GM12878 (cell line): ENCODE measurements around the gene SDHC. TPM values are rescaled to one million over a fixed set of nuclear protein-coding genes. Genes with fewer than 3 reads are reported as not detected.

ENCODE experiments used
- BCL11A ChIP-seq: IDR thresholded peaks from 2 replicates; pipeline ENCODE4 v1.6.1; 2011; ENCODE audit warnings: low read depth, low read length
- BHLHE40 ChIP-seq, 2 experiments: fragments of 450-650 bp in 1 of 2; IDR thresholded peaks; 2 replicates each; pipeline ENCODE4 v1.6.1; 2011 to 2017; ENCODE audit warnings: low read depth in 2 of 2, borderline replicate concordance in 1 of 2, improper control_type of control experiment in 1 of 2, low read length in 1 of 2, mild to moderate bottlenecking in 1 of 2
- EZH2 ChIP-seq: IDR thresholded peaks from 2 replicates; pipeline ENCODE4 v1.6.1; 2012; ENCODE audit warnings: low read depth, mild to moderate bottlenecking, control low read depth, inconsistent platforms, low read length, borderline replicate concordance; ENCODE audit not compliant: control insufficient read depth
- HDAC2 ChIP-seq: fragments of 200-600 bp; sonication (generic); IDR thresholded peaks from 2 replicates; pipeline ENCODE4 v1.6.1; 2017
- IRF5 ChIP-seq: fragments of 450-650 bp; IDR thresholded peaks from 2 replicates; pipeline ENCODE4 v1.6.1; 2017; ENCODE audit warnings: borderline replicate concordance
- JUND ChIP-seq: IDR thresholded peaks from 2 replicates; pipeline ENCODE4 v1.6.1; 2012; ENCODE audit warnings: low read depth, mild to moderate bottlenecking, low read length, improper control_type of control experiment, moderate library complexity
- NFIC ChIP-seq: IDR thresholded peaks from 2 replicates; pipeline ENCODE4 v1.6.1; 2012; ENCODE audit warnings: low read depth, mild to moderate bottlenecking, inconsistent platforms, low read length, moderate library complexity
- NKRF ChIP-seq: fragments of 450-650 bp; conservative IDR thresholded peaks from 2 replicates; pipeline ENCODE4 v1.6.1; 2017; ENCODE audit warnings: mild to moderate bottlenecking, moderate library complexity
- NR2C2 ChIP-seq: IDR thresholded peaks from 2 replicates; pipeline ENCODE4 v1.6.1; 2011; ENCODE audit warnings: borderline replicate concordance, low read depth; ENCODE audit not compliant: control insufficient read depth, insufficient read length
- POU2F2 ChIP-seq: IDR thresholded peaks from 3 replicates; pipeline ENCODE4 v1.6.1; 2011; ENCODE audit warnings: low read depth, mild to moderate bottlenecking, low read length, borderline replicate concordance
- REST ChIP-seq: IDR thresholded peaks from 2 replicates; pipeline ENCODE4 v1.6.1; 2012; ENCODE audit warnings: mild to moderate bottlenecking, low read depth, low read length
- SIX5 ChIP-seq: IDR thresholded peaks from 2 replicates; pipeline ENCODE4 v1.6.1; 2011; ENCODE audit warnings: mild to moderate bottlenecking, low read depth, low read length, moderate library complexity; ENCODE audit not compliant: severe bottlenecking
- SP1 ChIP-seq: IDR thresholded peaks from one replicate; pipeline ENCODE4 v1.6.1; 2011; ENCODE audit warnings: low read depth, low read length
- TBL1XR1 ChIP-seq: IDR thresholded peaks from 2 replicates; pipeline ENCODE4 v1.6.1; 2012; ENCODE audit warnings: low read depth, low read length, improper control_type of control experiment
- ZNF622 ChIP-seq: fragments of 450-650 bp; IDR thresholded peaks from 2 replicates; pipeline ENCODE4 v1.6.1; 2017; ENCODE audit warnings: mild to moderate bottlenecking, inconsistent platforms
- polyA plus RNA-seq, 11 experiments: library from polyadenylated mRNA; depleted of rRNA in 4 of 11; unstranded in 6 of 11; stranded (reverse) in 5 of 11; fragments of >200 nt; fragmentation: Nextera tagmentation in 4 of 11; fragmentation: Illumina TruSeq in 1 of 11; extraction: Ambion mirVana in 4 of 11; extraction: Trizol in 1 of 11; gene quantifications; 1 replicate in 1 of 11; 2 replicates in 10 of 11; pipeline versions ENCODE4 v1.2.1 to v1.2.3, GENCODE V29; 2011 to 2016; ENCODE audit warnings: inconsistent platforms in 2 of 11, missing spikeins in 2 of 11, low read depth in 1 of 11
- total RNA-seq, 4 experiments: library from RNA; depleted of rRNA in 3 of 4; stranded (reverse); fragments of >200 nt in 3 of 4; fragmentation: Illumina TruSeq in 1 of 4; extraction: Trizol in 1 of 4; gene quantifications; 2 replicates each; pipeline versions ENCODE4 v1.2.1 to v1.2.3, GENCODE V29; 2013 to 2021
- TF ChIP-seq, protein P1 (sequence below): IDR thresholded peaks from 2 replicates; pipeline ENCODE4 v1.6.1; 2012; ENCODE audit warnings: low read depth, low read length, improper control_type of control experiment
- TF ChIP-seq, protein P2 (sequence below): fragments of 450-650 bp; IDR thresholded peaks from 2 replicates; pipeline ENCODE4 v1.6.1; 2017; ENCODE audit warnings: mild to moderate bottlenecking, moderate library complexity

SDHC gene
- total and polyA plus RNA-seq, 10 of the 15 experiments (the other 5 are each of a cell fraction or from before 2014, with no cell fraction given) = 18.4 to 340 (median 178) TPM

DNA sequence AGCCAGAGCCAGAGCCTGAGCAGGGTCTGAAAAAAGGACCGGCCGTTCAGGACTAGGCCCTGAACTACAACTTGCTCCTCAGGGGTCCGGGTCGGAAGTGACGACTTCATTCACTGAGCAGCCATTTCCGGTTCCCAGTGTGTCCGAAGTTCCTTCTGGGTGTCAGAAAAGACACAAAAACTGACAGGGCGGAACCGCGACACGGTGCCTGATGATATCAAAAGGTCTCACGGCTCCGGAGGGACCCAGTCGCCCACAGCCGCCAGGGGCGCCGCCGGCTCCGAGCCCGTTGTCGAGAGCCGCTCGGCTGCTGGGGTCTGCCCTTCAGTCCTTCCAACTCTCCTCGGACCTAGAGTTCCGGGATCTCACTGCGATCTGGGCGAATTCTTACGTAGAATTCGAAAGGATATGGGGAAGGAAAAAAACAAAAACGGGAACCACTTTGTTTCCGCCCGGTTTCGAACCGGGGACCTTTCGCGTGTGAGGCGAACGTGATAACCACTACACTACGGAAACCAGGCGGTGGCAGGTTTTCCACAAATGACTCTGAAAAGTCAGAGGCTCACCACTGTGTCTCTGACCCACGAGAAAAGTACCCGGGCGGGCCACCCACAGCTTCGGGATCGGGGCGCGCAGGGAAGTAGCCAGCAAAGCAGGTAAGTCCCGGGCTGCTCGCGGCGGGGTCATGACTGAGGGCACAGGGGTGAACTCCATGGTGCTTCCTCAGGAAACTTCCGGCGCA lies 85.2 kb downstream of the SDHC start (continued):
- TF ChIP-seq POU2F2 = peak; percentile 23; the same call in 2 of the 3 replicates
- TF ChIP-seq BCL11A = peak; percentile 21; the same call in 1 of the 2 replicates
- peak; percentile 55; the same call in 1 of the 2 replicates for TF ChIP-seq NFIC
- no peak for TF ChIP-seq HDAC2
- TF ChIP-seq REST = no peak
- peak; percentile 28 for TF ChIP-seq SIX5
- no peak for TF ChIP-seq EZH2
- peak; percentile 76 to 88 for TF ChIP-seq BHLHE40 (IDR thresholded peaks at IDR 0.05; ENCODE audit: borderline replicate concordance in 1 of 2, low read depth in 2 of 2, low read length in 1 of 2)
- no peak for TF ChIP-seq NR2C2
- peak; percentile 51; the same call in 1 of the 2 replicates for TF ChIP-seq NKRF
- no peak for TF ChIP-seq JUND
- TF ChIP-seq IRF5 = no peak
- TF ChIP-seq ZNF622 = no peak
- TF ChIP-seq, protein P1, sequence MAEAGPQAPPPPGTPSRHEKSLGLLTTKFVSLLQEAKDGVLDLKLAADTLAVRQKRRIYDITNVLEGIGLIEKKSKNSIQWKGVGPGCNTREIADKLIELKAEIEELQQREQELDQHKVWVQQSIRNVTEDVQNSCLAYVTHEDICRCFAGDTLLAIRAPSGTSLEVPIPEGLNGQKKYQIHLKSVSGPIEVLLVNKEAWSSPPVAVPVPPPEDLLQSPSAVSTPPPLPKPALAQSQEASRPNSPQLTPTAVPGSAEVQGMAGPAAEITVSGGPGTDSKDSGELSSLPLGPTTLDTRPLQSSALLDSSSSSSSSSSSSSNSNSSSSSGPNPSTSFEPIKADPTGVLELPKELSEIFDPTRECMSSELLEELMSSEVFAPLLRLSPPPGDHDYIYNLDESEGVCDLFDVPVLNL = no peak
- peak; percentile 80 for TF ChIP-seq TBL1XR1
- peak; percentile 15 for TF ChIP-seq SP1
- TF ChIP-seq, protein P2, sequence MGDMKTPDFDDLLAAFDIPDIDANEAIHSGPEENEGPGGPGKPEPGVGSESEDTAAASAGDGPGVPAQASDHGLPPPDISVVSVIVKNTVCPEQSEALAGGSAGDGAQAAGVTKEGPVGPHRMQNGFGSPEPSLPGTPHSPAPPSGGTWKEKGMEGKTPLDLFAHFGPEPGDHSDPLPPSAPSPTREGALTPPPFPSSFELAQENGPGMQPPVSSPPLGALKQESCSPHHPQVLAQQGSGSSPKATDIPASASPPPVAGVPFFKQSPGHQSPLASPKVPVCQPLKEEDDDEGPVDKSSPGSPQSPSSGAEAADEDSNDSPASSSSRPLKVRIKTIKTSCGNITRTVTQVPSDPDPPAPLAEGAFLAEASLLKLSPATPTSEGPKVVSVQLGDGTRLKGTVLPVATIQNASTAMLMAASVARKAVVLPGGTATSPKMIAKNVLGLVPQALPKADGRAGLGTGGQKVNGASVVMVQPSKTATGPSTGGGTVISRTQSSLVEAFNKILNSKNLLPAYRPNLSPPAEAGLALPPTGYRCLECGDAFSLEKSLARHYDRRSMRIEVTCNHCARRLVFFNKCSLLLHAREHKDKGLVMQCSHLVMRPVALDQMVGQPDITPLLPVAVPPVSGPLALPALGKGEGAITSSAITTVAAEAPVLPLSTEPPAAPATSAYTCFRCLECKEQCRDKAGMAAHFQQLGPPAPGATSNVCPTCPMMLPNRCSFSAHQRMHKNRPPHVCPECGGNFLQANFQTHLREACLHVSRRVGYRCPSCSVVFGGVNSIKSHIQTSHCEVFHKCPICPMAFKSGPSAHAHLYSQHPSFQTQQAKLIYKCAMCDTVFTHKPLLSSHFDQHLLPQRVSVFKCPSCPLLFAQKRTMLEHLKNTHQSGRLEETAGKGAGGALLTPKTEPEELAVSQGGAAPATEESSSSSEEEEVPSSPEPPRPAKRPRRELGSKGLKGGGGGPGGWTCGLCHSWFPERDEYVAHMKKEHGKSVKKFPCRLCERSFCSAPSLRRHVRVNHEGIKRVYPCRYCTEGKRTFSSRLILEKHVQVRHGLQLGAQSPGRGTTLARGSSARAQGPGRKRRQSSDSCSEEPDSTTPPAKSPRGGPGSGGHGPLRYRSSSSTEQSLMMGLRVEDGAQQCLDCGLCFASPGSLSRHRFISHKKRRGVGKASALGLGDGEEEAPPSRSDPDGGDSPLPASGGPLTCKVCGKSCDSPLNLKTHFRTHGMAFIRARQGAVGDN = peak; percentile 98
